NCI-H2196 (cell line): Measurements from ENCODE around the gene CAMSAP3.

Experiments used
- DNase-seq: peaks from one replicate; lab custom pipeline; 2025; ENCODE audit not compliant: unreplicated experiment; lab: John Stamatoyannopoulos, UW

Gene CAMSAP3

DNA sequence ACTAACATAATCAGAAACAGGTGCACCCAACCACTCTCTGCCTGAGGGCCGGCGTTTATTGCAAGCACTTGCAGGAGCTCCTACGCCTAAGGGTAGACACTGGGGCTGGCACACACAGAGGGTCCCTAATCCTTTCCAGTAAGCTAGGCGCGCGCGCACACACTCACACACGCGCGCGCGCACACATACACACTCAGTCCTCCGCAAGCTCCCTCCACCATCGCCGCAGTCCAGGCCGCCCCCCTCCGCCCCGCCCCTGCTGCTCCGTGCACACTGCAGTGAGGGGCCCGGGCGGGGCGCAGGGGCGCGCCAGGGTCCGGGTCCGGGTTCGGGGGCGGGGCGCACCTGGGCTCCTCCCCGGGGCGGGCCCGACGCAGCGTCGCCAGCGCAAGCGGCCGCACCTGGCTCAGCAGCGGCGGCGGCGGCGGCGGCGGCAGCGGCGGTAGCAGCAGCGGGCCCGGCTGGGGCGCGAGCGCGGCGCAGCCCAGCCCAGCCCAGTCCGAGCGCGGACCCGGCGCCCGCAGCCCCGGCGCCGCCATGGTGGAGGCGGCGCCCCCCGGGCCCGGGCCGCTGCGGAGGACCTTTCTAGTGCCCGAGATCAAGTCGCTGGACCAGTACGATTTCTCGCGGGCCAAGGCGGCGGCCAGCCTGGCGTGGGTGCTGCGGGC is at the start of gene CAMSAP3:
Gene CAMSAP3, plus strand, starts transcription at position 398 of the 668 bp plus-strand sequence. Its CDS starts 140 bp downstream, at position 538.
- peak; percentile 77 for DNase-seq

DNA sequence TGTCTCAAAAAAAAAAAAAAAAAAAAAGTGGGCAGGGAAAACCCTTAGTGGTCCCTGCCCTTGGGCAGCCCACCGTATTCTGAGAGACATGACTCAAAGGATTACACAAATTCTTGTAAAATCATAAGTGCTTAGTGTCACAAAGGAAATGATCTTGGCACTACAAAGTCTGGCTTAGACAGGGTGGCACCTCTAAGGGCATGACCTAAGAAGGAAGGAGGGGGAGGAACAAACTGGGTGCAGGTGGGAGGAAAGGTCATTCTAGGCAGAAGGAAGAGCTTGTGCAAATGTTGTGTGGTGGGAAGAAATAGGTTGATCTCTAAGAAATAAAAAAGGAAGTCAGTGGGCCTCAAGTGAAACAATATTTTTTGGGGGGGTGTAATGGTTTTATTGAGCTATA is 49.8 kb upstream of the CAMSAP3 start:
- DNase-seq = no peak

DNA sequence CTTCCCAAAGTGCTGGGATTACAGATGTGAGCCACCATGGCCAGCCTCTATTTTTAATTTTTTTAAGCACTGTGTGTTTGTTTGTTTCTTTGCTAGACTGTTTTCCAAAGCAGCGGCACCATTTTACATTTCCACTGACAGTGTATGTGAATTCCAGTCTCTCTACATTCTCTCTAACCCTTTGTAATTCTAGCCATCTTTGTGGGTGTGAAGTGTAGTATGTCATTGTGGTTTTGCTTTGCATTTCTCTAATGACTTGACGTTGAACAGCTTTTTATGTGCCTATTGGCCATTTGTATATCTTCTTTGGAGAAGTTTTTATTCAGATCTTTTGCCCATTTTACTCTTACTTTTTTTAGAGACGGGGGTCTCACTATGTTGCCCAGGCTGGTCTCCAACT is 48.5 kb upstream of the CAMSAP3 start:
- DNase-seq = no peak

DNA sequence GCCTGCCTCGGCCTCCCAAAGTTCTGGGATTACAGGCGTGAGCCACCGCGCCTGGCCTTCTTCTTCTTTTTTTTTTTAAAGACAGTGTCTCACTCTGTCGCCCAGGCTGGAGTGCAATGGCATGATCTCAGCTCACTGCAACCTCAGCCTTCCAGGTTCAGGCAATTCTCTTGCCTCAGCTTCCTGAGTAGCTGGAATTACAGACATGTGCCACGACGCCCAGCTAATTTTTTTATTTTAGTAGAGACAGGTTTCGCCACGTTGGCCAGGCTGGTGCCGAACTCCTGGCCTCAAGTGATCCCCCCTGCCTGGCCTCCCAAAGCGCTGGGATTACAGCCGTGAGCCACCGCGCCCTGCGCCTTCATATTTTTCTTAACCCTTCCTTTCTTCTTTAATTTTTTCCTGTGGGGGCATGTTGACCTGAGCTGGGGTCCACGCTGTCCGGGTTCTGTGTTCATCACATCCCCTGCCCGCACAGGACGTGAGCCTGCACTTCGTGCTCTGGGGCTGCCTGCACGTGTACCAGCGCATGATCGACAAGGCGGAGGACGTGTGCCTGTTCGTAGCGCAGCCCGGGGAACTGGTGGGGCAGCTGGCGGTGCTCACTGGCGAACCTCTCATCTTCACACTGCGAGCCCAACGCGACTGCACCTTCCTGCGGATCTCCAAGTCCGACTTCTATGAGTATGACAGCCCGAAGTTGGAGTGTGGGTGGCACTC is 46.1 kb upstream of the CAMSAP3 start:
- DNase-seq = no peak

GRCh38 chr19:7550169-7550770 is 45.4 kb upstream of the CAMSAP3 start:
- DNase-seq = no peak

- peak; percentile 18 for DNase-seq
Observed at GRCh38 chr19:7550987-7551761, 44.5 kb upstream of the CAMSAP3 start.

GRCh38 chr19:7552781-7553180 is 42.9 kb upstream of the CAMSAP3 start:
- no peak for DNase-seq

DNA sequence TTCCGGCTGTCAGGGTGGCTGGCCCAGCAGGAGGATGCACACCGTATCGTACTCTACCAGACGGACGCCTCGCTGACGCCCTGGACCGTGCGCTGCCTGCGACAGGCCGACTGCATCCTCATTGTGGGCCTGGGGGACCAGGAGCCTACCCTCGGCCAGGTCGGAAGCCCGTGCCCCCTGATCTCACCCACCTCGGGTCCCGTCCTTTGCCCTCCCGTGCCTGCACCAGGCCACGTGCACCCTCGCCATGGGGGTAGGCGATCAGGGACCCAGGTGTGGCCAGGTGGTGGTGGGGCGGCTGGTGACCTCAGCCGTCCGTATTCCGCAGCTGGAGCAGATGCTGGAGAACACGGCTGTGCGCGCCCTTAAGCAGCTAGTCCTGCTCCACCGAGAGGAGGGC is 41.1 kb upstream of the CAMSAP3 start:
- DNase-seq = no peak

GRCh38 chr19:7554990-7555864 is 40.4 kb upstream of the CAMSAP3 start:
- no peak for DNase-seq

GRCh38 chr19:7556696-7557315 is 38.9 kb upstream of the CAMSAP3 start:
- no peak for DNase-seq

- no peak for DNase-seq
Observed at GRCh38 chr19:7558667-7559066, 37.0 kb upstream of the CAMSAP3 start.

- no peak for DNase-seq
Observed at GRCh38 chr19:7559102-7559501, 36.6 kb upstream of the CAMSAP3 start.

- no peak for DNase-seq
Observed at GRCh38 chr19:7560255-7560654, 35.4 kb upstream of the CAMSAP3 start.

DNA sequence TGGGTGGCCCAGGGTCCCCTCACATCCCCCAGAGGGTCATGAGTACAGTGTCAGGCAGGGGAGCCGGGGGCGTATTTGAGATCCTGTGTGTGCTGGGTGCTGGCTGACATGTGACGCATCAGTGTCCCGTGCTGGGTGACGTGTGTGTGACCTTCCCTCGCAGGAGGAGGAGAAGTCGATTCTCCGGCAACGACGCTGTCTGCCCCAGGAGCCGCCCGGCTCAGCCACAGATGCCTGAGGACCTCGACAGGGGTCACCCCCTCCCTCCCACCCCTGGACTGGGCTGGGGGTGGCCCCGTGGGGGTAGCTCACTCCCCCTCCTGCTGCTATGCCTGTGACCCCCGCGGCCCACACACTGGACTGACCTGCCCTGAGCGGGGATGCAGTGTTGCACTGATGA is 34.3 kb upstream of the CAMSAP3 start:
- no peak for DNase-seq

GRCh38 chr19:7562646-7563393 is 32.8 kb upstream of the CAMSAP3 start:
- peak; percentile 29 for DNase-seq

- no peak for DNase-seq
Observed at GRCh38 chr19:7564866-7565265, 30.8 kb upstream of the CAMSAP3 start.

GRCh38 chr19:7565332-7565731 is 30.3 kb upstream of the CAMSAP3 start:
- DNase-seq = no peak

DNA sequence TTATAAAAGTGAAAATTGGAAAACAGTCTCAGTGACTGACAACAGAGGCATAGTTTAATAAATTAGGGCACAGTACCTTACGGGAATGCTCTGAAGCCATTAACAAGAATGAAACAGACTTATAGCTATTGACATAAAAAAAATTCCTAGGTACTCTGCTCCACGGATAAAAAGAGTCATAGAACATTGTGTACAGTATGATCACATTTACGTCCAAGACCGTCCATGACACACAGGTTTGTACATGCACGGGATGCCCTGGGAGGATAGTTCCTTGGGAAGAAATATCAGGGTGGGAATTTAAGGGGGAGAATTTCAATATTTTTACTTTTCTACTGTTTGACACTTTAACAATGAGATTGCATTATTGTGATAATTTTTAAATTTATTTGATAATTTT is 24.9 kb upstream of the CAMSAP3 start:
- DNase-seq = no peak

GRCh38 chr19:7575434-7576040 is 20.1 kb upstream of the CAMSAP3 start:
- no peak for DNase-seq
